CD4-positive, alpha-beta T cell treated with Interleukin-12 subunit alpha and Interleukin-12 subunit beta, for 1 hour (primary cell): ENCODE results near the gene MAST4.
"Not testable (repeated sequence)": the region's sequence is repeated elsewhere in the genome, so short reads cannot be mapped to it uniquely, and the experiment has no call there.

Experiments used
- DNase-seq: peaks from one replicate; pipeline ENCODE4 v3.0.0-alpha.2; 2020

MAST4 gene

DNA sequence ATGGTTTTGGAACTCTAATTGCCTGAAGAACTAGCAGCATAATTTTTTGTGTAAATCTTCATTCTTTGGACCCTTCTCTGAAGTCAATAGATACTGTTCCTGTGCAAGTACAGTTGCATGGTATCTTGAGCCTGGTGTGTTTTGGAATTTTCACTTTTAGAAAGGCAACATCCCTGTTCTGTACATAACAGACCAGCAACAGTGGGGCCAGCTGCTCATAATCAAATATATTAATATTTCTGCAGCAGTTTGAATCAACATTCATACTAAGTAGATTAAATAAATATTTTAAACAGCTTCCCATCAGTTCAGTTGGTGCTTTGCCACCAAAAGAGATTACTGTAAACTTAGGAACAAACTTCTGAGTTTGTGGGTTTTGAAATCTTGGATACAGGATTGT, 502.5 kb downstream of the MAST4 start:
- no peak for DNase-seq

DNA sequence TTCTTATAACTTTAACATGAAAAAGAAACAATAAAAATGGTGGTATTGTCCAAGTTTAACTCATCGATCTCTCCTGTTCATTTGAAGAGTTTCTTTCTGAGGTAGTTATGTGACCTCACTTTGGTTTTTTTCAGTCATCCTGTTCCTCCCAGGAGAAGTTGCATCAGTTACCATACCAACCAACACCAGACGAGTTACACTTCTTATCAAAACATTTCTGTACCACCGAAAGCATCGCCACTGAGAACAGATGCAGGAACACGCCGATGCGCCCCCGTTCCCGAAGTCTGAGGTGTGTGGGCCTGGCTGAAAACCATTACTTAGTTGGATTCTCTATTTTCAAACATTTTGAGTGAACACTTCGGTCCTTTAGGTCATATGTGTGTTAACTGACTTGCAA, 504.1 kb downstream of the MAST4 start:
- peak; percentile 1 for DNase-seq

DNA sequence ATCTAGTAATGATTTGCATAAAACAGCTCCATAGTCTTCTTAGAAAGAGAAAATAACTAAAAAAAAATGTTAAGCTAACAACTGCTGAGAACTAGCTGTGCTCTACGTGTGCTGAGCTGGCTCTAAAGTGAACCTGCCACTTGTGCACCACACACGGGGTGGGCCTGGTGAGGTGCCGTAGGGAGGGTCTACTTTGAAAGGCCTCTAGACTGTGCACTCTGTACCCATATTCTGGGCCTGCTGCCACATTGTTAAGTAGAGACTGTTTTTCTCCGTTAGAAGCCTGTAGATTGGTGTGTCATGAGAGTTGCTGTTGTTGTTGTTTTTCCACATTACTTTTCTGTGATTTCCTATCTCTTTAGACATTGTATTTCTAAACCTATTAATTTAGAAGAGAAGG, 506.5 kb downstream of the MAST4 start:
- no peak for DNase-seq

DNA sequence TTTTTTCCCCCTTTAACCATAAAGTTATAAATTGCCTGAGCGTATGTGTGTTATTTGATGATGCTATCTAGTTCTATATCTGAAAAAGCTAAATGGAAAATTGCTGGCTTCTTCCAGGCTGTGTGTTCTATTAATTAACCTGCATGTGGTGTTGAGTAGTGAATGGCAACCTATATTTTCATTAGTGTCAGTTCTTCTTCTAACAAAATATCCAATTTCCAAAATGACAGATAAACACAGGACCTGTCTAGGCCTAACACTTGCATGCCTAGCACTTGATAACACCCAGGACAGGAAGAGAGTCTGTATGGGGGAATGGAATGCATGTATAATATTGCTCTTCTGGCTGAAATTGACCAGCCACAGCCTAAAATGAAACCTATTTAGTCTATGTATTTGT, 508.7 kb downstream of the MAST4 start:
- DNase-seq, result no peak

DNA sequence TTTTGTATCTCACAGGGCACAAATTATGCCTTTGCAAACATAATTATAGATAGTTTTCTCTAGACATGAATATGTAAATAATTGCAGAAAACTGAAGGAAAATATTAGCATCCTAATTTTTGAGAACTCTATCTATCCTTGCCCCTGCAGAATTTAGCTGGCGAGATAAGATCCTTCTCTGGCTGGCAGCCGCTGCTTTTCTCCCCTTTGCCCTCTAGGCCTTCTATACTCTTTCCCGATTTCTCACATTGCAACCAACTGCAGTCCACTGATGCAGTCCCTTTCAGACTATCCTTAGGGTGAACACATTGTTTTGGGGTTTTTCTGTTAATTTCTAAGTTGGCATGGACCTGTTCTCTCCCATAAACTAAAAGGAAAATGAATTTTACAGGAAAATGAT, 509.1 kb downstream of the MAST4 start:
- DNase-seq, result no peak

DNA sequence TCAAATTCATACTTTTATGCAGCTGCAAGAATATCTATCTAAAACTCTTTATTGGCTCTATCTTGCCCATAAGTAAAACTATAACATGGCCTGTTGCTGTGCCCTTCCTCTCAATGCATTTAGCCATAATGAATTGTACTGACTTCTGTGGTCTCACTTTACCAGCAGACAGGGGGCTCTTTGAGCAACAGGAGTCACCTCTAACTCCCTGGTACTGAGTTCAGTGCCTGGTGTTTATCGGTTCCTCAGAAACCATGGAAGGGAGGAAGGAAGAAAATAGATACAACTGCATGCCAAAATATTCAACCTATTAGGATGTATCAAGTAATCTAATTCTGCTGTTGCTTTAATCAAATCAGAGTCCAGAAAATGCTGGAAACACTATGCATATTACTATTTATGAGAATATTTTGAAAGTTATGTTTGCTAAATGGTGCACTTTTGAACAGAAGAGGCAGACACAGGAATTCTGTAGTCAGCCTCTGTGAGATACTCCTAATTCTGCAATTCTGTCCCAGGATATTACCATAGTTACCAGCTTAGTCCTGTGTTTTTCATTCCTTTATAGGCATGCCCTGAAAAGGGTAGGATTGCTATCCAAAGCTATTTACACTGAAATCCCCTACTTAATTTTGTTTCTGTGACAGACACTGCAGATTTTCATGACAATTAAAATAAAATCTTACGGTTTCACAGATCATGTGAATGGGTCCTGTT, 510.6 kb downstream of the MAST4 start:
- no peak for DNase-seq

DNA sequence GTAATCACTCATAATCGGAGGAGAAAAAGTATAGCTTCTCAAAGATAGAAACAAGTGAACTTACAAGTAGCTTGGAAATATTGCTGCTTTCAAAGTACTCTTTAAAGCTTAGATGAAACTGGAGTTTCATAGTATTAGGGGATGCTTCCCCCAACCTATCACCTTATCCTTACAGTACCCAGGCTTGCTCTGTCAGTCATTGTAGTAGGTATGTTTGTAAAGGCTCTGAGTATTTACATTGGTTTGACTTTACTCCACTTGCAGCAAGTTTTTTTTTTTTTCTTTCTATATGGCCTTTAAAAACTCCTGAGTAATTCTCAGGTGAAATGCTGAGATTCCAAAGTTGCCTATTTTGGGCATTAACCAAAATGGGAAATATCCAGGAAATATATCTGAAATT, 515.6 kb downstream of the MAST4 start:
- no peak for DNase-seq

DNA sequence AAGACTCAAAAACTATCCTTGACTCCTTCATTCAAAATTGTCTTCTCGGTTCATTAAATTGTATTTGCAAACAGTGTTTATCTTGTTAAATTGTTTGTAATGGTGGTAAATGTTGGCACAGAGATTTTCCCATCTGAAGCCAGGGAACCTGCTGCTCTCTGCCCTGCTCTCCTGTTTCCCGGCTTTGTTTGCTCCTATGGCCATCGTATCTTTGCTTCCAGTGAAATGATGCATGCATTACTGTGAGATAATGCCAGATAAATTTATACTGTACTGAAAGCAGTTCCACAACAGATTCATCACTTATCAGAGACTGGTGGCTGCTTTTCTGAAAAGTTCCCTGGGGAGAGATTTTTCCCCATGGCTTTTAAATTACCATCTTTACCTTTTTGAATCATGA, 519.1 kb downstream of the MAST4 start:
- DNase-seq, result no peak

DNA sequence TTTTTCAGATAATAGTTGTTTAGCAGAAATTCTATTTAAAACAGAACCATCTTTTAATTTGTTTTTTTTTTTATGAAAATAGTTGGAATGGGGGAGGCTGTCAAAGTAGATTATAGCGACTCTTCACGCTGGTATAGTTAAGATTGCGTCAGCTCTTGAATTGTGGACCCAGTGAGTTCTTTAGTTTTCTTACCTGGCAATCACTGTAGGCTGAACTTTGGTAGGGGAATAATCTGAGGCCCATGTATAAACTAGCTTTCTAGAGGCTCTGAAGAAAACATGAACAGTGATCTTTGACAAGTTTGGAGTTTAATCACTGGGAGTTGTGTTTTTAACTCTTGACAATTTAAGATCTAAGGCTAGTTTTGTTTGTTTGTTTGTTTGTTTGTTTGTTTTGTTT, 519.6 kb downstream of the MAST4 start:
- DNase-seq, result no peak

DNA sequence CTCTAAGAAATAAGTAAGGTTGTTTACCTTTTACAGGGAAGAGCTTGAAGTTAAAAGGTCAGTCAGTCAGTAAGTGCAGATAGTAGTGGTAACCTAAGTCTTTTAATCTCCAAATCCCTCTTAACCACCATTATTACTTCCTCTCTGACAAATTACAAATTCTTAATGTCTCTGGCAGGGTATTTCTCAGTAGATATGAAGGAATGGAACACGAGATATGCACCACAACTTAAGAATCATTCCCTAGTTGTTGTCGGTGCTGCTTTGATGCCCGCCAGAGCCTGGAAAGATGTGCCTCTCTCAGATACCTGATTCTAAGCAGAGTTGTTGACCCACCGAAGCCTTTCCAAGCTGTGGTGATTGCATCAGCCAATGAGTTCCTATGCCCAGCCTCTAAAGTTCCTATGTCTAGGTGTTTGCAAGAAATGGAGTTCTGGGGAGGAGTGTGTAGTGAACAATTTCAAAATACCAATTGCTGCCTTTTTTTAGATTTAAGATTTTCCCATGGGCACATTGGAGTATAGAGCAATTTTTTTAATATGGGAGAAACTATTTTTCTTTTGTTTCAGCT, 521.9 kb downstream of the MAST4 start:
- DNase-seq, result no peak

DNA sequence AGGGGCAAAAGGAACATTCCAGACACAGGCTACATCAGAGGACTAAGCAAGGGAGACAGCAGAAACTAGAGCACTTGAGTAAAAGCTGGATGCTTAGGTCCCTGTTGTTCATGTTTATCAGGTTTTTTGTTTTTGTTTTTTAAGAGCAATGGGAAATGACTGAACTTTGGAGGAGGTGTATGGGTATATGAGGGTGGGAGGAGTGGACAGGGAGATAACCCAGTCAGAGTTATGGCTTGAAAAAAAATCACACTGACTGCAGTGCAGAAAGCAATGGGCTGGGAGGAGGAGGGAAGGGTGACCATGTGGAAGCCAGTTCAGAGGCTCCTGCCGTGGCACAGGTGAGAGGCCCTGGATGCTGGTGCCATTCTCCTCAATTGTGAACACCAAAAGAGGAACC, 522.8 kb downstream of the MAST4 start:
- no peak for DNase-seq

DNA sequence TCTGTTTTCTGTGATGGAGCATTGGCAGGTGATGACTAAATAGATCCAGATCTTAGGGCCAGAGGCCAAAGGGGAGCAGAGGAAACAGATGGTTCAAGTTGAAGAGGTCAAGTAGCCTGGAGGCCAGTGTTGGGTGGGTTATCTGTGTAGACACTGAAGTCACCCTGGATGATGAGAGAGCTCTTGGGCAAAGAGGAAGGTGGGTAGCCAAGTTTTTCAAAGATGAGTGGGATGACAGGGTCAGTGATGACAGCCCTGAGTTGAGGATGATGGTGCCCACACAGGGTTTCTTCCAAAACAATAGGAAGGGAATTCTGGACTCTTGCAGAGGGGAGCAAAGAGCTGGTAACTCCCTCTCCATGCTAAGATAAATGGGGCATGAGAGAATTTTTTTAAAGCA, 523.8 kb downstream of the MAST4 start:
- DNase-seq, result no peak

DNA sequence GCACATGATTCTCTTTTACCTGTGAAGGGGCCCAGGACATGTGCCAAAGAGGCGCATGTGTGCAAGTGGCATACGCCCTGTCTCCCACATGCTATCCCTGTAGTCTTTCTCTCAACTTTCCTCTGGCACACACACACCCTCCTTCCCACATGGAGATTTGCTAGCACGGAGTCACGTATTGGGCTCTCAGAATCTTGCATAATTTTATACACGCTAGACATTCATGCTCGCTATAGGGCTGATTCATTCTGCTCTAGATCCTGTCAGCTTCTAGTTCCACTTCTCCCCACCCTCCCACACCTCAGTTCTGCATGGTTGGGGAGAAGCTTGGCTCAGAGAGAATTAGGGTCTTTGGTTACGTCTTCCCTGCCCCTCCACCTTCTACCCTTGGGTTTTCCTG, 527.6 kb downstream of the MAST4 start:
- no peak for DNase-seq

DNA sequence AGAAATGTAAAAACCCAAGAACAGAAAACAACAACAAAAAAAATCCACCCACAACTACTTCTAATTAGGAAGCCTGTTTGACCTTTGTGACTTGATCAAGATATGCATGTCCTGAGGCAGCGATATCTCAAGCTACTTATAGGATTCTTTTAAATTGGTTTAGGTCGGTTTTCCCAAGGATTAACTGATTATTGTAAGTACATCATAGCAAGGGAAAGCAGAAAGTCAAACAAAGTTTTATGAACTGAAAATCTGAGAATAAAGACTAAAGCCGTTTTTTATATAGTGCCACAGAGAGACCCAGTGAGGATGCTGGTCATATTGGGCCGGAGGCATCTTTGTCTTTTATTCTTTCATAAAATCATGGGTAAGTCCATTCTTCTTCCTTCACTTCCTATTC, 528.4 kb downstream of the MAST4 start:
- DNase-seq, result no peak

DNA sequence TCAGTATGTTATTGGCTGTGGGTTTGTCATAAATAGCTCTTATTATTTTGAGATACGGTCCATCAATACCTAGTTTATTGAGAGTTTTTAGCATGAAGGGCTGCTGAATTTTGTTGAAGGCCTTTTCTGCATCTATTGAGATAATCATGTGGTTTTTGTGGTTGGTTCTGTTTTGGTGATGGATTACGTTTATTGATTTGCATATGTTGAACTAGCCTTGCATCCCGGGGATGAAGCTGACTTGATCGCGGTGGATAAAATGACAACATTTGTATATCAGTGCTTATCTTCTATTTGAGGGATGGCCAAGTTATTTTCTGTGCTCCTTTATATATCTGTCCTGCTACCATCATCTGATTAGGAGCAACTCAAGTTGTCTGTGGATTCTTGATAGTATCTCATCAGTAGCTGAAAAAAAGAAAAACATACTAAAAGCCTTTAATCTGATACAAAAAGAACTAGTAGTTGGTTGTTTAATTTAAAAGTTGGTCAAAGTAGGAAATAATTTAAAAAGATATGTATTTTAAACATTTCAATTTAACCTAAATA, 531.2 kb downstream of the MAST4 start:
- DNase-seq, result not testable (repeated sequence)

DNA sequence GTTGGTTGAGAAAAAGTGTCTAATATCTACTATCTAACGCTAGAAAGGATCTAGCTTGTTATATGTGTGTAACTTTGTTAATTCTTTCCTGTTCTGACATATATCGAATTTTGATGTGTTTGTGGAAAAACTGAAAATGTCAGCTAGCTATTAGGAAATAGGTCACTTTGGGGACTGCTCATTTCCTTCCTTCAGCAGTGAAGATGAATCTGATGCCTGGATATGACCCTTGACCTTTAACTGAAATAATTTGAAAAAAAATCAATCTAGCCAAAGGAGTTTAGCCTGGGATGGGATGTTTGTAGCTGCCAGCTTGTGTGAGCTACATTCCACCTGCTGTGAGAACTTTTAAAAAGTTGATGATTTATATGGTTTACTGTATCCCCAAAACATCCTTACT, 533.6 kb downstream of the MAST4 start:
- no peak for DNase-seq

DNA sequence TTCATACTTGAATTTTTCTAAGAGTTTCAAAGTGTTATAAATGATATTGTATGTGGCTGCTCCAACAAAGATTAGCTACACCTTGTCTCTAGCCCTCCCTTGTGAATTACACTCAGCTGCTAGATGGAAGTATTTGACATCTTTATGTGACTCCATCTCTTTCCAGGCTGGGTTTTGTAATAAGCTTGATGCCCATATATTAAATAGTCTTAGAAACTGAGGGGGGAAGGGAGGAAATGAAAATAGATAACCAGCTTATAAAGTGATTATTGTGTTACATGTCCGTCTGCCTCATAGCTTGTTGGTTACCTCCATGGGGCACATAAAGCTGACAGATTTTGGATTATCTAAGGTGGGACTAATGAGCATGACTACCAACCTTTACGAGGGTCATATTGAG, 537.0 kb downstream of the MAST4 start:
- no peak for DNase-seq

DNA sequence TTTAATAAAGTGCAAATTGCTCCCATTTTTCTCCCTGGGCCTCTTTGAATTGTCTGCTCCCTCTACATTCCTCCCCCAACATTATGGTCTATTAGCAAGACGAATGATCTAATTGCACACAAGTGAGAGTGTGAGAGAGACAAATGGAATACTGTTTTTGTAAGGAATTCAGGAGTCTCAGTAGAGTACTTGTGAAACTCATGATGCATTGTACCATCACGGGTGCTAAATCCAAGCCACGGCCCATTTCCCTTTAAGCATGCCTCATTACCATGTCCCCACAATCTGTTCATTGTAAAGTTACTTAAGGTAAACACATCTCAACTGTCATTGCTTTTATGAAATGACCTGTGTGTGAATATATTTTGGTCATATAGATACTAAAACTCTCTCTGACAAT, 537.6 kb downstream of the MAST4 start:
- DNase-seq, result no peak

DNA sequence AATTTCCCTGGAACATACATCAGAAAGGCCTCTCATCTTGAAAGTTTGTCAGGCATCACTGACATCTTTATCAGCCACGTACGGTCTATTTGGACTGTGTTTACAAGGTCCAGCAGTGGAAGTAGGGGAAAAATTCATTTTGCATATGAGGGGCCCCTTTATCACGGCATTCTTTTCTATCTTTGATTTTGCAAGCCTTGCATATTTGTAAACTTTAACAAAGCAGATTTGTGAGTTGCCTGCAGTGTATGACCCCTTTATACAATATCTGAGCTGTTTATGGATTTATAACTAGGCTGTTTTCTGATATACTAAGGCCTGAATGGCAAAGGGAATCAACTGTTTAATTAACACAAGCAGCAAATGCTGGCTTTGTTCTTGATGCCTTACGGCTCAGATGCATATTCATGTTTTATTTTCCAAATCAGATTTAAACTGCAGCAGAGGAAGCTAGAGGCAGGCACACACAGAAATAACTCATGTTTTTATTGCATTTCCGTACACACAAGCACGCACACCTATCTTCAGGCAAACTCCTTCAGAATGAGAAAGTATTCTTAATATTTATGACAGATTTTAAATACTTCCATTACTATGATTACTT, 539.3 kb downstream of the MAST4 start:
- no peak for DNase-seq

DNA sequence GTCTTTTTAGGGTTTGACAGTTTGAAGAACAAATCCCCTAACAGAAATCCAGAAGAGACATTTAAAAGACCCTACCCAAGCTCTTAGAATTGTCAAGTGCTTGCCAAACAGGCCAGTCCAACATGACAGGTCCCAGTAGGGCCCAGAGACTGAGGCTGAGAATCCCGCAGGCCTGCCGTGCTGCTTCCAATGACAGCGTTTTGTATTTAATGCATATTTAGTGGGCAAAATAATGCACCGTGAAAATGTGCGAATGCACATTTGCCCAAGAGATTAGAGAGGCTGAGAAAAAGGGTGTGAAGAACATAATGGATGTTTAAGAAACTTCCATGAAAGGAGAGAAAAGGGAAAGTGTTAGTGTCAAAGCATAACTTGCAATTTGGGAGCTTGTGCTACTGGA, 542.8 kb downstream of the MAST4 start:
- no peak for DNase-seq

DNA sequence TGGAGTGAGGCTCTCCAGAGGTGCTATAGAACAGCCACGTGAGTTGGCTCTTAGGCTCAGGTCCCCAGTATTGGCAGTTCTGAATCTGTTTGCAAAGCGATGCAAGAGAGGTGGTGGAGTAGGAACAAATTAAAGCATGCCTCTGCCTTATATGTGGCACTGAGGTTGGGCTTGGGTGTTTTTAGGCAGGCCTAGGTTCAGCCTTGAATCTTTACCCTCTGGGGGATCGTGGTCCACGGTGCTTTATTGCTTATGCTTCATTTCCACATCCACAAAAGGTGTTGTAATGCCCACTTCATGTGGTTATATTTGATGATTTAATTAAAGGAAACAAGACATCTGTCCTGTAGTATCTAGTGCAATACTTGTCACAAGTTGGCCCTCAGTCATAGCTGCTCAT, 544.2 kb downstream of the MAST4 start:
- no peak for DNase-seq

DNA sequence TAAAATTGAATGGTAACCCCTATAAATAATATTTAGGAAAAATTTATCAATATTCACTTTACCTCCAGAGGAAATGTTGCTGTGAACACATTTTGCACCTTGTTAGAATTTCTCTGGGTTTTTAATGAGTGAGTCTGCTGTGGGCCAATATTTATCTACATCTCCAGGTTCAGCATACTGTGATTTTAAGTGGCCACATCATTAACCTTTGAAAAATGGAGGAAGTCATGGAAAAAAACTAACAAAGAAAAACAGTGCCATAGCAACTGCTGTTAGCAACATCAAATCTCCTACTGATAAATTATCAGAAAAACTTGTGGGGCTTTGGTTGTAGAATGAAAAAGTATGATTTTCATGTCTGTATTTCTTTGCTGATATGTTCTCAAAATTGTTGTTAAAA, 545.5 kb downstream of the MAST4 start:
- DNase-seq, result no peak

DNA sequence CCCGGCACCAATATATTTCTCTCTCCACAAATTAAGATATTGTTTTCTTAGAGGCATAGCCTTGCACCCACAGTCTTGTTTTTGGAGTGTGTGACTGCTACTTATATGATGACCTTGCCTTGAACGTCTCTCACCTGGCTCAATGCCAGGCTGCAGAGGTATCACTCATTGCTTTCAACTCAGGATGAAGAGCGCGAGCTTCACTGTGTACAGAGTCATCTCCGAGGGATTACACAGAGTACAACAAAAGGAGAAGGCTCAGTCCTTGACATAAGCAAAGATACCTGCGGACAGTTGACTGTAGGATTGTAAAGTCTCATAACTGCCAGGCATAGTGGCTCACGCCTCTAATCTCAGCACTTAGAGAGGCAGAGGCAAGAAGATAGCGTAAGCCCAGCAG, 546.6 kb downstream of the MAST4 start:
- DNase-seq, result no peak

DNA sequence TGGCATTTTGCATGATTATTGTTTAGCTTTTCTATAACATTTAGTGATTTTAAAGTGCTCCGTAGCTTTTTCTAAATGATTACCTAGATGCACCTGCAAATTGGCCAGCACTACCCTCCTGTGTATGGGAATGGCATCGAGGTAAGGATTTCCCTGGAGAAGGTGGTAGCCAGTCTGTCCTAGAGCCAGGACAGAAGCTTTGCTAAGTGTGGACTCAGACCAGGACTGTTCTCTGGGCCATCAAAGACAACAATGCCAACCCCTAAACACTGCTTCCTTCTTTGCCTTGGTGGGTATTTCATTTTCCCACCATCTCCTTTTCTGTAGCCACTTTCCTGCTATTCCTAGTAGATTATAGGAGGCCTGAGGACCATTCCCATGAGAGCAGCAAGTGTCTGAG, 547.4 kb downstream of the MAST4 start:
- no peak for DNase-seq
